Panc1 (cell line): ENCODE measurements around the gene POU4F1. TPM values are rescaled to one million over a fixed set of nuclear protein-coding genes. Genes with fewer than 3 reads are reported as not detected.
A peak's percentile ranks its signal among the peaks of the same experiment; 100 is the strongest.

Source experiments
- ATAC-seq: fragments of 200-7000 bp; cut with Tn5 transposase; 2 replicates; pipeline ENCODE4 v1.9.1; 2020; ENCODE audit warnings: mild to moderate bottlenecking, moderate library complexity
- BruUV-seq: library from RNA; stranded (reverse); fragments of 400-500 nt; replicated peaks from 2 replicates; lab custom pipeline; 2021; lab: Mats Ljungman, UMichigan
- CTCF ChIA-PET: fragments of 300-600 bp; sonication (Branson Sonifier 250); formaldehyde crosslinking; loops from one replicate; lab custom pipeline; 2022; ENCODE audit warnings: antibody characterized with exemption; lab: Charles Lee
- POLR2A ChIA-PET: fragments of 300-600 bp; sonication (Branson Sonifier 250); formaldehyde crosslinking; loops from one replicate; lab custom pipeline; 2022; ENCODE audit warnings: antibody characterized with exemption; lab: Charles Lee
- DNase-seq: peaks from one replicate; pipeline ENCODE4 v3.0.0-alpha.2; 2010; ENCODE audit warnings: low read depth, low spot score
- H3K27ac ChIP-seq: 2 replicates; pipeline ENCODE4 v1.5.1; 2011; ENCODE audit warnings: mild to moderate bottlenecking, low read length, inconsistent platforms
- H3K27me3 ChIP-seq: fragments of 200-500 bp; sonication (Bioruptor generic); 2 replicates; pipeline ENCODE4 v1.6.0; 2014; ENCODE audit warnings: low read length, inconsistent platforms; ENCODE audit not compliant: control insufficient read depth, insufficient read depth
- H3K36me3 ChIP-seq: fragments of 200-500 bp; sonication (Bioruptor generic); 2 replicates; pipeline ENCODE4 v1.5.1; 2014; ENCODE audit warnings: inconsistent platforms, mild to moderate bottlenecking, low read length, moderate library complexity; ENCODE audit not compliant: control insufficient read depth, insufficient read depth
- H3K4me1 ChIP-seq: 2 replicates; pipeline ENCODE4 v1.5.1; 2011; ENCODE audit warnings: inconsistent platforms, mild to moderate bottlenecking, low read length, moderate library complexity; ENCODE audit not compliant: control insufficient read depth, insufficient read depth
- H3K4me3 ChIP-seq, 2 experiments: 2 replicates each; pipeline ENCODE4 v1.5.1; 2011 to 2012; ENCODE audit warnings: low read depth in 2 of 2, low read length in 2 of 2, mild to moderate bottlenecking in 2 of 2, inconsistent platforms in 1 of 2, moderate library complexity in 1 of 2
- H3K9me3 ChIP-seq: fragments of 200-500 bp; sonication (Bioruptor generic); 2 replicates; pipeline ENCODE4 v1.5.1; 2014; ENCODE audit warnings: low read depth, mild to moderate bottlenecking, inconsistent platforms, low read length, moderate library complexity; ENCODE audit not compliant: control insufficient read depth, insufficient read depth
- POLR2AphosphoS5 ChIP-seq: IDR thresholded peaks from 2 replicates; pipeline ENCODE4 v1.6.1; 2012; ENCODE audit warnings: mild to moderate bottlenecking, low read depth, low read length, moderate library complexity
- SIN3A ChIP-seq: IDR thresholded peaks from 2 replicates; pipeline ENCODE4 v1.6.1; 2012; ENCODE audit warnings: low read depth, mild to moderate bottlenecking, low read length, moderate library complexity, borderline replicate concordance; ENCODE audit not compliant: insufficient read depth
- TCF7L2 ChIP-seq: IDR thresholded peaks from 2 replicates; pipeline ENCODE4 v1.6.1; 2011; ENCODE audit warnings: mild to moderate bottlenecking, low read depth, low read length, inconsistent platforms
- in situ Hi-C: cut with HindIII; loops from 2 replicates; pipeline ENCODE4 v1.10.0; 2016; ENCODE audit warnings: low sequenced_read_pairs, low pct_unique_long_range_greater_than_20kb
- intact Hi-C: fragments of 100-400 bp; cut with micrococcal nuclease; formaldehyde crosslinking; loops from one replicate; pipeline ENCODE4 v1.10.0; 2022; ENCODE audit not compliant: unreplicated experiment
- total RNA-seq: library from RNA; stranded (reverse); gene quantifications from one replicate; pipeline ENCODE4 v1.2.1, GENCODE V29; 2021; ENCODE audit not compliant: unreplicated experiment
- TF ChIP-seq, protein P1 (sequence below), 2 experiments: IDR thresholded peaks; 2 replicates each; pipeline ENCODE4 v1.6.1; 2011 to 2012; ENCODE audit warnings: low read depth in 2 of 2, control low read depth in 1 of 2, low read length in 1 of 2, mild to moderate bottlenecking in 1 of 2, moderate library complexity in 1 of 2; ENCODE audit not compliant: insufficient read depth in 1 of 2
- TF ChIP-seq, protein P2 (sequence below): fragments of 450-650 bp; IDR thresholded peaks from 2 replicates; pipeline ENCODE4 v1.5.1; 2017; ENCODE audit warnings: mild to moderate bottlenecking

The POU4F1 gene
- total RNA-seq, 1 experiment from 2014 or later: not detected

DNA sequence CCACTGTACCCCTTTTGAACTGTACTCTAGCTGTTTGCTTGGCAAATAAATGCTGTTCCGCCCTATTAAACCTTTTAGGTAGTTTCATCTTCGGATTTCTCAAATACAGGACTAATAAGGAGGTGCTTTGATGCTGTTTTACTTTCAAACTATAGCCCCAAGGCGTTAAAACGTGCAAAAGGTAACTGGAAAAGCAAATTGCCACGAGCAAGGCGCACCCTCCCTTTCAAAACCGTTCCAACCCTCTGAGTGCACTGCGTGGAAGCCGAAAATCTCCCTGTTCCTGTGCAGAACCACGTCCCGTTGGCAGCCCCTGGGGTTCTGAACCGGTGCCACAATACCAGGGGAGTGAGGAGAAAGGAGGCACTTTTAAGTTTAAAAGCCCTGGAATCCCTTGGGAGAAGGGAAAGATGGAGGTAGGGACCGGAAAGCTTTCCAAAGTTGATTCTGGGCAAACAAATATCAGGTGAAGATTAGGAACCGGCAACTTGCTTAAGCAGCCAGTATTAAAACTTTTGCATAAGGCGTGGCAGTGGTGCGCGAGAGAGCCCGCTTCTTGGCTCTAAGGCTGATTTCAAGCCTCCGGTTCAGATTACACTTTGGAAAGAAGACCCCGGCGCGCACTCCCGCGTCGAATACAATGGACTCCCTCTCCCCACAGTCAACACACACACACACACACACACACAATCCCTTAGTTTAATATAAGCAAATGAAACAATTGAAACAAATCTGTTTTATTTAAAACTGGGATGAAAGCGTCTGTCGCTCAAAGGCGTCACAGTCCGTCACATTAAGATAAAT is 9.5 kb downstream of the POU4F1 start:
- intact Hi-C loops: no loop called here
- no peaks in the 10 kb centered on the region for H3K9me3 ChIP-seq
- no peaks in the 10 kb centered on the region for H3K36me3 ChIP-seq
- no peak for TF ChIP-seq TCF7L2
- TF ChIP-seq POLR2AphosphoS5: no peak
- no peak for TF ChIP-seq SIN3A
- TF ChIP-seq, protein P1, sequence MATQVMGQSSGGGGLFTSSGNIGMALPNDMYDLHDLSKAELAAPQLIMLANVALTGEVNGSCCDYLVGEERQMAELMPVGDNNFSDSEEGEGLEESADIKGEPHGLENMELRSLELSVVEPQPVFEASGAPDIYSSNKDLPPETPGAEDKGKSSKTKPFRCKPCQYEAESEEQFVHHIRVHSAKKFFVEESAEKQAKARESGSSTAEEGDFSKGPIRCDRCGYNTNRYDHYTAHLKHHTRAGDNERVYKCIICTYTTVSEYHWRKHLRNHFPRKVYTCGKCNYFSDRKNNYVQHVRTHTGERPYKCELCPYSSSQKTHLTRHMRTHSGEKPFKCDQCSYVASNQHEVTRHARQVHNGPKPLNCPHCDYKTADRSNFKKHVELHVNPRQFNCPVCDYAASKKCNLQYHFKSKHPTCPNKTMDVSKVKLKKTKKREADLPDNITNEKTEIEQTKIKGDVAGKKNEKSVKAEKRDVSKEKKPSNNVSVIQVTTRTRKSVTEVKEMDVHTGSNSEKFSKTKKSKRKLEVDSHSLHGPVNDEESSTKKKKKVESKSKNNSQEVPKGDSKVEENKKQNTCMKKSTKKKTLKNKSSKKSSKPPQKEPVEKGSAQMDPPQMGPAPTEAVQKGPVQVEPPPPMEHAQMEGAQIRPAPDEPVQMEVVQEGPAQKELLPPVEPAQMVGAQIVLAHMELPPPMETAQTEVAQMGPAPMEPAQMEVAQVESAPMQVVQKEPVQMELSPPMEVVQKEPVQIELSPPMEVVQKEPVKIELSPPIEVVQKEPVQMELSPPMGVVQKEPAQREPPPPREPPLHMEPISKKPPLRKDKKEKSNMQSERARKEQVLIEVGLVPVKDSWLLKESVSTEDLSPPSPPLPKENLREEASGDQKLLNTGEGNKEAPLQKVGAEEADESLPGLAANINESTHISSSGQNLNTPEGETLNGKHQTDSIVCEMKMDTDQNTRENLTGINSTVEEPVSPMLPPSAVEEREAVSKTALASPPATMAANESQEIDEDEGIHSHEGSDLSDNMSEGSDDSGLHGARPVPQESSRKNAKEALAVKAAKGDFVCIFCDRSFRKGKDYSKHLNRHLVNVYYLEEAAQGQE (IDR thresholded peaks at IDR 0.05; ENCODE audit: insufficient read depth in 1 of 2, low read depth in 2 of 2, low read length in 1 of 2): no peak
- TF ChIP-seq, protein P2, sequence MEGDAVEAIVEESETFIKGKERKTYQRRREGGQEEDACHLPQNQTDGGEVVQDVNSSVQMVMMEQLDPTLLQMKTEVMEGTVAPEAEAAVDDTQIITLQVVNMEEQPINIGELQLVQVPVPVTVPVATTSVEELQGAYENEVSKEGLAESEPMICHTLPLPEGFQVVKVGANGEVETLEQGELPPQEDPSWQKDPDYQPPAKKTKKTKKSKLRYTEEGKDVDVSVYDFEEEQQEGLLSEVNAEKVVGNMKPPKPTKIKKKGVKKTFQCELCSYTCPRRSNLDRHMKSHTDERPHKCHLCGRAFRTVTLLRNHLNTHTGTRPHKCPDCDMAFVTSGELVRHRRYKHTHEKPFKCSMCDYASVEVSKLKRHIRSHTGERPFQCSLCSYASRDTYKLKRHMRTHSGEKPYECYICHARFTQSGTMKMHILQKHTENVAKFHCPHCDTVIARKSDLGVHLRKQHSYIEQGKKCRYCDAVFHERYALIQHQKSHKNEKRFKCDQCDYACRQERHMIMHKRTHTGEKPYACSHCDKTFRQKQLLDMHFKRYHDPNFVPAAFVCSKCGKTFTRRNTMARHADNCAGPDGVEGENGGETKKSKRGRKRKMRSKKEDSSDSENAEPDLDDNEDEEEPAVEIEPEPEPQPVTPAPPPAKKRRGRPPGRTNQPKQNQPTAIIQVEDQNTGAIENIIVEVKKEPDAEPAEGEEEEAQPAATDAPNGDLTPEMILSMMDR: no peak
- CTCF ChIA-PET: no interaction called here
- H3K27me3 ChIP-seq: peaks cover 10% of the 10 kb centered on the region
- in situ Hi-C loops: no loop called here
- no peaks in the 10 kb centered on the region for H3K4me1 ChIP-seq
- ATAC-seq (no peak), DNase-seq (no peak)
- POLR2A ChIA-PET: no interaction called here
- BruUV-seq: no TSS peak
- H3K4me3 ChIP-seq: peak overlapping the region in 1 of 2 experiments; percentile 21; a peak in 2 of 4 replicates
- H3K27ac ChIP-seq: no peak overlapping the region

DNA sequence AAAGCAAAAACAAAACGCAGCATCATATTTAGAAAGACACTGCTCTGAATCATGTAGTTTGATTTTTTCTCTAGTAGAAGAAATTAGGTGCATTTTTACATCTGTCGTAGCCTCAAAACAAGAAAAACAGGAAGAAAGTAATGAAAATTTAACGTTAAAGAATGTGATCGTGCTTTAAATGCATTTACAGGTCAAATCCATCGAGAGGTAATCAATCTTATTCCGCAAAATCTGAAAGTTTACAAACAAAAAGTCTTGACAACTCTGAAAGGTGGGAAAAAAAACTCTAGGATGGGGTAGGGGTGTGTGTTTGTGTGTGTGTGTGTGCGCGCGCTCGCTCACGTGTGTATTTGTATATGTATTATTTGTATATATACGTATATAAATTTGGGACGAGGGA is 10.2 kb downstream of the POU4F1 start:
- Histone ChIP-seq H3K9me3 (no peaks in the 10 kb centered on the region), H3K4me3 (no peak overlapping the region), H3K27me3 (peaks cover 8% of the 10 kb centered on the region), H3K27ac (no peak overlapping the region), H3K36me3 (no peaks in the 10 kb centered on the region), H3K4me1 (no peaks in the 10 kb centered on the region)
- TF ChIP-seq TCF7L2 (no peak), SIN3A (no peak), POLR2AphosphoS5 (no peak)
- TF ChIP-seq, protein P1 (IDR thresholded peaks at IDR 0.05; ENCODE audit: insufficient read depth in 1 of 2, low read depth in 2 of 2, low read length in 1 of 2): no peak
- TF ChIP-seq, protein P2: no peak
- intact Hi-C loops: no loop called here
- ChIA-PET CTCF (no interaction called here), POLR2A (no interaction called here)
- in situ Hi-C loops: no loop called here
- ATAC-seq: no peak
- no TSS peak for BruUV-seq
- no peak for DNase-seq
